HEK293T (cell line): Measurements from ENCODE around the gene GPR75.
"Not testable (repeated sequence)": the region's sequence is repeated elsewhere in the genome, so short reads cannot be mapped to it uniquely, and the experiment has no call there.

Source experiments
- CTCF ChIA-PET: fragments of 350-600 bp; formaldehyde crosslinking; extraction: SDS; loops from one replicate; lab custom pipeline; 2021; ENCODE audit warnings: antibody characterized with exemption, inconsistent platforms; lab: Yijun Ruan, JAX
- POLR2A ChIA-PET: fragments of 350-600 bp; formaldehyde crosslinking; extraction: SDS; loops from one replicate; lab custom pipeline; 2020; ENCODE audit warnings: antibody characterized with exemption, inconsistent platforms; lab: Yijun Ruan, JAX
- DNase-seq: peaks from one replicate; pipeline ENCODE4 v3.0.0; 2012; ENCODE audit warnings: mixed read lengths; ENCODE audit errors: extremely low spot score
- ARNT ChIP-seq: fragments of 450-650 bp; IDR thresholded peaks from 2 replicates; pipeline ENCODE4 v1.6.1; 2017; ENCODE audit warnings: mild to moderate bottlenecking
- BHLHE40 ChIP-seq: fragments of 450-650 bp; IDR thresholded peaks from 2 replicates; pipeline ENCODE4 v1.6.1; 2016; ENCODE audit warnings: mild to moderate bottlenecking, moderate library complexity, borderline replicate concordance
- CTBP1 ChIP-seq: fragments of 450-650 bp; IDR thresholded peaks from 2 replicates; pipeline ENCODE4 v1.6.1; 2016; ENCODE audit warnings: borderline replicate concordance
- ELF4 ChIP-seq: fragments of 450-650 bp; IDR thresholded peaks from 2 replicates; pipeline ENCODE4 v1.6.1; 2017; ENCODE audit warnings: antibody characterized with exemption
- FOXA1 ChIP-seq: fragments of 450-650 bp; IDR thresholded peaks from 2 replicates; pipeline ENCODE4 v1.6.1; 2016; ENCODE audit warnings: mild to moderate bottlenecking
- FOXK2 ChIP-seq: fragments of 450-650 bp; IDR thresholded peaks from 2 replicates; pipeline ENCODE4 v1.6.1; 2016; ENCODE audit warnings: mild to moderate bottlenecking
- FOXM1 ChIP-seq: fragments of 450-650 bp; IDR thresholded peaks from 2 replicates; pipeline ENCODE4 v1.6.1; 2017; ENCODE audit warnings: mild to moderate bottlenecking, borderline replicate concordance
- HDGF ChIP-seq: fragments of 450-650 bp; IDR thresholded peaks from 2 replicates; pipeline ENCODE4 v1.6.1; 2017; ENCODE audit warnings: antibody characterized with exemption, borderline replicate concordance
- L3MBTL2 ChIP-seq: fragments of 450-650 bp; conservative IDR thresholded peaks from 2 replicates; pipeline ENCODE4 v1.6.1; 2016; ENCODE audit warnings: mild to moderate bottlenecking
- LEF1 ChIP-seq: fragments of 450-650 bp; IDR thresholded peaks from 2 replicates; pipeline ENCODE4 v1.6.1; 2017; ENCODE audit warnings: mild to moderate bottlenecking, borderline replicate concordance
- NFRKB ChIP-seq: fragments of 450-650 bp; IDR thresholded peaks from 2 replicates; pipeline ENCODE4 v1.6.1; 2016; ENCODE audit warnings: mild to moderate bottlenecking, moderate library complexity
- SP1 ChIP-seq: fragments of 450-650 bp; IDR thresholded peaks from 2 replicates; pipeline ENCODE4 v1.6.1; 2017
- SUZ12 ChIP-seq: fragments of 450-650 bp; IDR thresholded peaks from 2 replicates; pipeline ENCODE4 v1.6.1; 2016; ENCODE audit warnings: mild to moderate bottlenecking
- TARDBP ChIP-seq: fragments of 450-650 bp; IDR thresholded peaks from 2 replicates; pipeline ENCODE4 v1.6.1; 2016
- ZNF384 ChIP-seq: fragments of 450-650 bp; IDR thresholded peaks from 2 replicates; pipeline ENCODE4 v1.6.1; 2016
- TF ChIP-seq, protein P1 (sequence below): fragments of 450-650 bp; IDR thresholded peaks from 2 replicates; pipeline ENCODE4 v1.6.1; 2016

Gene GPR75

DNA sequence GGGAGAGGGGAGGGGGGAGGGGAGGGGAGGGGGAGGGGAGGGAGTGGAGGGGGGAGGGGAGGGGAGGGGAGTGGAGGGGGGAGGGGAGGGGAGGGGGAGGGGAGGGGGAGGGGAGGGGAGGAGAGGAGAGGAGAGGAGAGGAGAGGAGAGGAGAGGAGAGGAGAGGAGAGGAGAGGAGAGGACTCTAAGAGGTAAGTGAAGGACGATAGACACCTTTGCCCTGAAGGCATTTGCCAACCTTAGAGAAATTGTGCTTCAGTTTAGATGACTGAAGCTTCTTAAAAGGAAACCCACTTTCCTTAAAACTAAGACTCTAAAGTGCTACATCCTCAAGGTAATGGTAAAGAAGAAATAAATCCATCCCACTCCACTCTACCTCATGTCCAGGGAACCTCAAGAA is 19.2 kb downstream of the GPR75 start:
- TF ChIP-seq BHLHE40 (no peak), SUZ12 (no peak), ELF4 (no peak), L3MBTL2 (no peak), TARDBP (no peak), FOXA1 (no peak), NFRKB (no peak), FOXK2 (no peak), SP1 (no peak), CTBP1 (no peak), ZNF384 (no peak), HDGF (no peak), LEF1 (no peak), ARNT (no peak), FOXM1 (no peak)
- TF ChIP-seq, protein P1, sequence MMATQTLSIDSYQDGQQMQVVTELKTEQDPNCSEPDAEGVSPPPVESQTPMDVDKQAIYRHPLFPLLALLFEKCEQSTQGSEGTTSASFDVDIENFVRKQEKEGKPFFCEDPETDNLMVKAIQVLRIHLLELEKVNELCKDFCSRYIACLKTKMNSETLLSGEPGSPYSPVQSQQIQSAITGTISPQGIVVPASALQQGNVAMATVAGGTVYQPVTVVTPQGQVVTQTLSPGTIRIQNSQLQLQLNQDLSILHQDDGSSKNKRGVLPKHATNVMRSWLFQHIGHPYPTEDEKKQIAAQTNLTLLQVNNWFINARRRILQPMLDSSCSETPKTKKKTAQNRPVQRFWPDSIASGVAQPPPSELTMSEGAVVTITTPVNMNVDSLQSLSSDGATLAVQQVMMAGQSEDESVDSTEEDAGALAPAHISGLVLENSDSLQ, result no peak
- ChIA-PET POLR2A (no interaction called here), CTCF (no interaction called here)
- DNase-seq, result no peak

DNA sequence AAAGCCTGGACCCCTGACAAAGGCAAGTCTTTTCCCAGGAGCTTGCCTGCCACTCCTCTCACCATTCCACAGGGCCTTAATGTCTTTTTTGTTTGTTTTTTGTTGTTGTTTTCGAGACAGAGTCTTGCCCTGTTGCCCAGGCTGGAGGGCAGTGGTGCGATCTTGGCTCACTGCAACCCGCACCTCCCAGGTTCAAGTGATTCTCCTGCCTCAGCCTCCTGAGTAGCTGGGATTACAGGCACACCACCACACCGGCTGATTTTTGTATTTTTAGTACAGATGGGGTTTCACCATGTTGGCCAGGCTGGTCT is 29.8 kb downstream of the GPR75 start:
- CTCF ChIA-PET, DNase-seq: not testable (repeated sequence)
- POLR2A ChIA-PET, result interaction anchor here (1.0 kb wide), 1 partner anchor 21 kb away, joined by 3 read pairs; no protein-coding TSS in a partner anchor

DNA sequence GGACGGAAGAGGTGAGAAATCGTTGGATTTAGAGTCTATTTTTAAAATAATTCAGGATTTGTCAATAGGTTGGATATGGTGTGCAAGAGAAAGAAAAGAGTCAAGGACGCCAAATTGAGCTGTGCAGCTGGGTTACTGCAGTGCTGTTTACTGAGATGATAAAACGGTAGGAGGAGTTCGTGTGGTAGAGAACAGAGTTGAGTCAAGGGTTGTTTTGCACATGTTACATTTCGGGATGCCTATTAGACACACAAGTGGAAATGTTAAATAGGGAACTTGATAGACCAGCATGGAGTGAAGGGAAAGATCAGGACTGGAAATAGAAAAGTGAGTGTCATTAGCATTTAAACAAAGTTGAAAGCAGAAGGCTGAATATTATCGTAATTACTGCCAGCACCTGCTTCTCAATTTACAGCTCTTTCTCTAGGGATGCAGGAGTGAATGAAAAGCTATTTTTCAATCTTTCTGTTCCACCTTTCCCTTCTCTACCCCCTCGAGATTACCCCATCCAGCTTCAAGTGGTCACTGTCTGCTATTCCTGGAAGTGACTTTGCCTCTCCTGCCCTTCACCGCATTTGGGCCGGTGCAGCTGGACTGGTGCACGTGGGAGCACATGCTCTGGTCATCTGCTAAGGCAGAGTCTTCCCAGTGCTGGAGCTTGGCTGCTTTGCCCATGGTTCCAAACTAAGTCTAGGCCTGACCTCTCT is 30.3 kb downstream of the GPR75 start:
- CTCF ChIA-PET, result no interaction called here
- TF ChIP-seq CTBP1, result no peak
- no peak for TF ChIP-seq L3MBTL2
- TF ChIP-seq ZNF384, result no peak
- no peak for TF ChIP-seq ARNT
- TF ChIP-seq, protein P1, result no peak
- no peak for TF ChIP-seq TARDBP
- no peak for TF ChIP-seq FOXK2
- TF ChIP-seq FOXA1, result no peak
- TF ChIP-seq HDGF, result no peak
- POLR2A ChIA-PET, result interaction anchor here (0.6 kb wide), 1 partner anchor 130 kb away, joined by 3 read pairs; no protein-coding TSS in a partner anchor
- no peak for DNase-seq

DNA sequence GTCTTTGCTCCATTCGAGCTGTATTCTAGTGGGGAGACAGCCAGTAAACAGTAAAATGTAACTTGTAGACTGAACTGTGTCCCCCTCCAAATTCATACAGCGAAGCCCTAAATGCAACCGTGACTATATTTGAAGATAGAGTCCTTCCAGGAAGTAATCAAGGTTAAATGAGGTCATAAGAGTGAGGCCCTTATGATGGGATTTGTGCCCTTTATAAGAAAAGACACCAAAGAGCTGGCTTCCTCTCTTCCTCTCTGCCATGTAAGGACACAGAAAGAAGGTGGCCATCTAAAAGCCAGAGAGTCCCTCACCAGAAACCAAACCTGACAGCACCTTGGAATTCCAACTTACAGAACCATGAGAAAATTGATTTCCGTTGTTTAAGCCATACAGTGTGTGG is 31.4 kb downstream of the GPR75 start:
- POLR2A ChIA-PET, result no interaction called here
- CTCF ChIA-PET, result no interaction called here
- TF ChIP-seq NFRKB (no peak), ARNT (no peak), BHLHE40 (no peak), FOXM1 (no peak), FOXK2 (no peak), SUZ12 (no peak), SP1 (no peak), FOXA1 (no peak), LEF1 (no peak), ZNF384 (no peak)
- TF ChIP-seq, protein P1, result no peak
- no peak for DNase-seq

DNA sequence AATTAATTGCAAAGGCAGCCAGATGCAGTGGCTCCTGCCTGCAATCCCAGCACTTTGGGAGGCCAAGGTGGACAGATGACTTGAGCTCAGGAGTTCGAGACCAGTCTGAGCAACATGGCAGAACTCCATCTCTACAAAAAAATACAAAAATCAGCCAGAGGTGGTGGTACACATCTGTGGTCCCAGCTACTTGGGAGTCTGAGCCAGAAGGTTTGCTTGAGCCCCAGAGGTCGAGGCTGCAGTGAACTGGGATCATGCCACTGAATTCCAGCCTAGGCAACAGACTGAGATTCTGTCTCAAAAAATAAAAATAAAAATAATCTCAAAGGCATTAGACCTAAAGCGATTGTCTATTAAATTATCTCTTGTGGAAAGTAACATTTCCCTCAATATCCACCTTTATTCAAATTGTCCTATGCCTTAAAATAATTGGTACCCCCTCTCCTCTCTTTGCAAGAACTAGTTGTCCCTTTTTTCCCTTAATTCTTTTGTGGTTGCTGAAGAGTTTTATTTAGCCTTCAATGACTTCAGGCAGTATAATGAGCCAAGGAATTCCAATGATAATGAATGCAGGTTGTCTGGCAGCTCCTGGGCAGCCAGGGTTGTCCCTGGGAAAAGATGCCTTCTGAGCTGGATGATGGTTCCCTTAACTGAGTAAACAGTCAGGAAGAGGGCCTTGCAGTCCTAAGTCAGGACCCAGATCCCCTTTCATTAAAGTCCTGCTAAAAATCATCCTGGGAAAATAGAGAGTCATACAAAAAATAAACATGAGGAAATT is 32.2 kb downstream of the GPR75 start:
- CTCF ChIA-PET, result no interaction called here
- POLR2A ChIA-PET, result no interaction called here
- TF ChIP-seq FOXA1 (no peak), L3MBTL2 (no peak), ARNT (no peak), ZNF384 (no peak), LEF1 (no peak), FOXM1 (no peak), CTBP1 (no peak), SUZ12 (no peak), ELF4 (no peak), FOXK2 (no peak), HDGF (no peak), SP1 (no peak), TARDBP (no peak), BHLHE40 (no peak), NFRKB (no peak)
- TF ChIP-seq, protein P1, result no peak
- no peak for DNase-seq
